GM18861 (cell line): ENCODE results near the gene VAMP4.

Experiments
- ATAC-seq: cut with Tn5 transposase; IDR thresholded peaks from one replicate; pipeline ENCODE4 v1.9.1; 2021; ENCODE audit not compliant: unreplicated experiment

The VAMP4 gene

DNA sequence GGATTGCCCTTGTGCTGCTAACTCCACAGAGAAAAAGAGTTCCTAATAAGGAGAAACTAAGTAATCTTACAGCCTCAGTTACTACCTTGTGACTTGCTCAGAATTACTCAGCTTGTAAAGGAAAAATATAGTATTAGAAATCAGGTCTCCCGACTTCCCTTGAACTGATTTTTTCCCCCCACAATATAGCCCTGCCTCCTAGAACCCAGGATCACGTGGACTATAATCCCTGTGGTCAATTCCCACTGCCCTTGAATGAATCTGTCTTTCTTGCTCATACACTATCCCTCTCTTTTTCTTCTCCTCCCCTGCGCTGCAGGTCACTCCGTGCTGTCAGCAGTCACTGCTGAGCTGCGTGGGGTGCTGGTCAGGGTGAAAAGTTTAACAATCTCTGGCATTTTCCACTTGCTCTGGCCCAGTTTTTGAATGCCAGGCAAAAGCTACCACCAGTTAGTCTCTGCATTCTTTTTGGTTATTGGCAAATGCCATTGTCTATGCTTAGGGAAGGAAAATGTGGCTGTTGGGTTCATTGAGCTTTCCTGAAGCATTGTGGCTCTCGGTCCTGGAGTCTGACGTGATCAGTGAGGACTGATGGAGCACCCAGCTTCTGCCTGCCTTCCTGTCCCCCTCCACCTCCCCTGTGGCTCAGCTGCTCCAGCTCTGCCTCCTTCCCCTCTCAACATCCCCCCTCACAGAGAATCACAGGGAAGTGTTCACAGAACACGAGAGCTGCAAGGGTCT lies 87.5 kb downstream of the VAMP4 start:
- ATAC-seq, result no peak

DNA sequence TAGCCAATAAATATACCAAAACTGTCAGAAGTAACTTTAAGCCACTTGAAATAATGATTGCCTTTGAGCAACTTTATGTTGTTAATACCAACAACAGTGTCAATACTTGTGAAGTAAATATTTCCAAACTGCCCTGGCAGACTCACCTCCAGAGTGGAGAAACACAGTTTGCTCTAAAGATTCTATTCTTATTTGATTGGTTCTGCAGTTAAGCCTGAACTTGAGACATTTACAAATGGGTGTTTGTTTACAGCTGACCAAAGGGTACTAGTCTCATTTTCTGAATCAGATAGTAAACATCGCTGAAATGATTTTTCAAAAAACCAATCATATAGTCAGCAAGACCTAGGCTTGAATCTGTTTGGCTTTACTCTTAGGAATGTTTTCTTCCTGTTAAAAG lies 88.1 kb downstream of the VAMP4 start:
- ATAC-seq, result no peak

DNA sequence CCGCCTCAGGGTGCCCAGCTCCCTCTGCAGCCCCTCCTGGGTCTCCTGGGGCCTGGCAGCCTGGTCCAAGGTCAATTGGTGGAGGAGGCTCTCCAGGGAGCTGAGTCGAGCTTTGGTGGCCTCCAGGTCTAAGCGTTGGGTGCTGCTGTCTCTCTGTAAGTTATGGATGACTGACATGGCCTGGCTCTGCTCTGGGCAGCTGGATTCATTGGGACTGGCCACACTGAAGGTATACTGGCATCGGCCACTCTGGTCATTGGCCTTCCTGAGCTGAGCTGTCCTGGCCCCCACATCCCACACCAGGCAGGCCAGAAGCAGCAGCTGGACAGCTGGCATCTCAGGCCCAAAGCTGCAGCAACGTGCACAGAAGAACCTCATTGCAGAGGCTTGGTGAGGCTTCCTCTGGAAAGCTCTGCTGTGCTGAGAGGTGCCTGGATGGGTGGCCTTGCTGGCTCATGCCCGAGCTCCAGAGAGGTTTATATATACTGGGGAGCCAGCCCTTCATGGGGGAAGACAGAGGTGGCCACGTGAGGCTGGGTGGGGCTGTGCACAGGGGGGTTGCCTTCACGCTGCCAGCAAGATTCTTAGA lies 89.5 kb downstream of the VAMP4 start, which contains the start of gene MYOC:
TSS of gene MYOC (minus strand) at position 455 of the 589 bp plus-strand sequence. CDS start at position 378, 77 bp downstream.
- no peak for ATAC-seq
